ENCODE results near the gene TUNAR.

TUNAR gene

DNA sequence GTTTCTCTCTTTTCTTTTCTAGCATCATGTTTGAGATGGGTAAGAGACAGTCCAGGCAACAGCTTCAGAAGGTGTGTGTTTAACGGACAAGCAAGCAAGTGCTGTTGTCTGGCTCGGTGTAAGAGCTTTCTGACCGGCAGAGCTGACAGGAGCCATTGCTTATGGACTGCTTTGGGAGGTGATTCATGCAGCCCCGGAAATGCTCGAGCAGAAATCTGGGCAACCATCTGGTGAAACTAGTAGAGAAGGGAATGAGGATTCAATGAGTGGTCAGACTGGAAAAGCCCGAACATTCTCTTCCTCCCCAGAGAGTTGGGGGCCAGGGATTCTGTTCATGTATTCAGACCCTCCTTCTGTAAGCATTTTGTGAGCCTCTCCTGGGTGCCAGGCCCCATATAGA is 24.4 kb downstream of the TUNAR start:
- DNase-seq (ENCODE audit: insufficient read length, low spot score) (no peak), FAIRE-seq (no peak)
- no peak for TF ChIP-seq PAX5 (IDR thresholded peaks at IDR 0.05; ENCODE audit: insufficient read depth, low read length, severe bottlenecking)
- TF ChIP-seq SPI1 (IDR thresholded peaks at IDR 0.05; ENCODE audit: low read depth, low read length), result no peak
- TF ChIP-seq POU2F2 (IDR thresholded peaks at IDR 0.05; ENCODE audit: low read depth, low read length), result no peak
- TF ChIP-seq POLR2A (IDR thresholded peaks at IDR 0.05; ENCODE audit: low read depth, low read length), result no peak
- TF ChIP-seq TAF1 (IDR thresholded peaks at IDR 0.05; ENCODE audit: low read depth, low read length), result no peak
- TF ChIP-seq POLR2AphosphoS5 (IDR thresholded peaks at IDR 0.05; ENCODE audit: low read depth, low read length), result no peak

DNA sequence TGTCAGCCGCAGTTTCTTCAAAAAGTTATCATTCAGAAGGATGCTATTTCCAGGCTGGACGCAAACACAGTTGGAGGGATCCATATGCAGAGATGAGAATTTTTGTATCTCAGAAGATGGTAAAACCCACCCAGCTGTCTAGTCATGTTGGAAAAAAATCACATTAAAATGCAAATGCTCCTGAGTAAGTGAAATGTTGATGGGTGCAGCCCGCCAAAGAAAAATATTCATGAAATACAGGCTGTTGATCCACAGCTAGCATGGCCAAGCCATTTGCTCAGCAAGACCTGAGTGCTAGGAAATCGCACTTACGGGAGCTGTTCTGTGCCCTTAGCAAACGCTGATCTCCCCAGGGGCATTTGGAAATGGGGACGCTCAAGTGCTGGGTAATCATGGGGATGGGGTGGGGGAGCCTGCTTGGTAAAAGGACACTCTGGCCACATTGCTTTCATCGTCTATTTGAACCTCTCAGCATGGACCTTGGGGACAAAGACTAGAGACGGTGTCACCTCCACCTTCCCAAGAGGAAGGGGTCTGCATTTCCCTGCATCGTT is 25.7 kb downstream of the TUNAR start:
- FAIRE-seq, result no peak
- DNase-seq (ENCODE audit: insufficient read length, low spot score), result no peak

DNA sequence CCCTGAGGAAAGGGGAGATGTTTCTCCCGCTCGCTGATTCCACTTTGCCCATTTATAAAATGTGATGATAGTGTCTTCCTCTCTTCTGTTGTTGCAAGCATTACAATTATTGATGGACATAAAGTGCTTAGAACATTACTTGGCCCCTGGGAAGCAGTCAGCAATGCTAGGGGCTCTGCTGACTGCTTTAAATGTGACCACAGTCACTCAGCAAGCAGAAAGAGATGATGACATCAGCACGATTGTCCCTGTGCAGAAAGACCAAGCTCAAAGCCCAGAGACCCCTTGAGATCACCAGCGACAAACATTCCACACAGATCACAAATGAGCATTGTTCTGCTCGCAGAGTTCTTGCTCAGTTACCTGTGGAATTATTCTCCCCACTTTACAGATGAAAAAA is 26.5 kb downstream of the TUNAR start:
- TF ChIP-seq POU2F2 (IDR thresholded peaks at IDR 0.05; ENCODE audit: low read depth, low read length) (no peak), POLR2A (IDR thresholded peaks at IDR 0.05; ENCODE audit: low read depth, low read length) (no peak), PAX5 (IDR thresholded peaks at IDR 0.05; ENCODE audit: insufficient read depth, low read length, severe bottlenecking) (no peak), SPI1 (IDR thresholded peaks at IDR 0.05; ENCODE audit: low read depth, low read length) (no peak), TAF1 (IDR thresholded peaks at IDR 0.05; ENCODE audit: low read depth, low read length) (no peak), POLR2AphosphoS5 (IDR thresholded peaks at IDR 0.05; ENCODE audit: low read depth, low read length) (no peak)
- DNase-seq (ENCODE audit: insufficient read length, low spot score) (no peak), FAIRE-seq (no peak)

More for the DNA sequence above, 25.7 kb downstream of the TUNAR start:
- TF ChIP-seq POLR2AphosphoS5 (IDR thresholded peaks at IDR 0.05; ENCODE audit: low read depth, low read length) (no peak), TAF1 (IDR thresholded peaks at IDR 0.05; ENCODE audit: low read depth, low read length) (no peak), POU2F2 (IDR thresholded peaks at IDR 0.05; ENCODE audit: low read depth, low read length) (no peak), SPI1 (IDR thresholded peaks at IDR 0.05; ENCODE audit: low read depth, low read length) (no peak), PAX5 (IDR thresholded peaks at IDR 0.05; ENCODE audit: insufficient read depth, low read length, severe bottlenecking) (no peak), POLR2A (IDR thresholded peaks at IDR 0.05; ENCODE audit: low read depth, low read length) (no peak)

DNA sequence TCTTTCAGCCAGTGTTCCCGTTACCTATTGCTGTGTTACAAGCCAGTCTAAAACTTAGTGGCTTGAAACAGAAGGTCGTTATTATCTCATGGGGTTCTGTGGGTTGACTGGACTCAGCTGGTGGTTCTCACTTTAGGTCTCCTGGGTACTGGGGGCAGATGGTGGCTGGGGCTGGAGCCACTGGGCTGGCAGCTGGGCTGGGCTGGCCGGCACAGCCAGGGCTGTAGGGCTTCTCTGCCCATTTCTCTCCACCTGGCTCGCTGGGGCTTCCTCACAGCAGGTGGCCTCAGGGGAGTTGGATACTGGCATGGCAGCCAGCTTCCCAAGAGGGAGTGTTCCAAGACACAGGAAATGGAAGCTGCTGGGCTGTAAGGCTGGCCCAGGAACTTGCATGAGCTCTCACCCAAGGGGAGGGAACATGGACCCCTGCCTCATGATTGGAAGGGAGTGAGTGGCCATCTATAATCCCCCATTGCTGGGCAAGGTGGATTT is 27.0 kb downstream of the TUNAR start:
- DNase-seq (ENCODE audit: insufficient read length, low spot score) (no peak), FAIRE-seq (no peak)
- no peak for TF ChIP-seq POLR2AphosphoS5 (IDR thresholded peaks at IDR 0.05; ENCODE audit: low read depth, low read length)

DNA sequence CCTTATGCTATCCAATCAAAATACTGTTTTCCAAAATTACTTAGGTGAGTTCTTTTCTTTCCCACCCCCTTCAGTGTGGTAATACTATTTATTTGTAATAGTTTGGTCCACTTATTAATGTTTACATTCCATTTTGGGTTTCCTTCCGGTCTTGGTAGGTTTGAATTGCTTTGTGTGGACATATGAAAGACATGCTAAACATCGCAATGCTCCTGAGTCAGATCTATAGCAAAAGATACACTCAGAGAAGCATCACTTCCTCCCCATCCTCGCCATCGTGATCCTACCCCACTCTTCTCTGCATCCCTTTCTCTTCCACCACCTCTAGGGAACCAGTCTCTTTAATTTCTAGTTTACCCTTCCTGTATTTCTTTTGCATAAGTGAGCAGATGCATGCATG is 30.0 kb downstream of the TUNAR start:
- DNase-seq (ENCODE audit: insufficient read length, low spot score) (no peak), FAIRE-seq (no peak)

DNA sequence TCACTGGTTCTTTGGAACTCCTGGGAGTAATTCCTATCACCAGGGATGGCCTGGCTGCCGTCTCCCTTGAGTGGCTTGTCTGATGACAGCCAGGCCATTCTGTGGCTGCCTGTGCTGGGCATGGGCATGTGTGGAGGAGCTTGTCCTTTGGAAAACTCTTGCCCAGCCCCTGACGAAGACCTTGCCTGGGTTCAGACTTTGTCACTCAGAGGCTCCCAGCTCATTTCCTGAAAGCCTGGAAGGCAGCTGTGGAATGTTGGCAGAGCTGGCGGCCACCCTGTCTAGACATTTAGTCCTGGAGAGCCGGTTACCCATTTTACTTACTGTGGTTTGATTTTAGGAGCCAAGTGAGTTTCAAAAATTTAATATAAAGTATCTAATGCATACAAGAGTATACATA is 34.0 kb downstream of the TUNAR start:
- DNase-seq (ENCODE audit: insufficient read length, low spot score), result no peak
- FAIRE-seq, result no peak

More for the DNA sequence above, 30.0 kb downstream of the TUNAR start:
- TF ChIP-seq TAF1 (IDR thresholded peaks at IDR 0.05; ENCODE audit: low read depth, low read length) (no peak), PAX5 (IDR thresholded peaks at IDR 0.05; ENCODE audit: insufficient read depth, low read length, severe bottlenecking) (no peak), POU2F2 (IDR thresholded peaks at IDR 0.05; ENCODE audit: low read depth, low read length) (no peak), SPI1 (IDR thresholded peaks at IDR 0.05; ENCODE audit: low read depth, low read length) (no peak), POLR2A (IDR thresholded peaks at IDR 0.05; ENCODE audit: low read depth, low read length) (no peak), POLR2AphosphoS5 (IDR thresholded peaks at IDR 0.05; ENCODE audit: low read depth, low read length) (no peak)

DNA sequence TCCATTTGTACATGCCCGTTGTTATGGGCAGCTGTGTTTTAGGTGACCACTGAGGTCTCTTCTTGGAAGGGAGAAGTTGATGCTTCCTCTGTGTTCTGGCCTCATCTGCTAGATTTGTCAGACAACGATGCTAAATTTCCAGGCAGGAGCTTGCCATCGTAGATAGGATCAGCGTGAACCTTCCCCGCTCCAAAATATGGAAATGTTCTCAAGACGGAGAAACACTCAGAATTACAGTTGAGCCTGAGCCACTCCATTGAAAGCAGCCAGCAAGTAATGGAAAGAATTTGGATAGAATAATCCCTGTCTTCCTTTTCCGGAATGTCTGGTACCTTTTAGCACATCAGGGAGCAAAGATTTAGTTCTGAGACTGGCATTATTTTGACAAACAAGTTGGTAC is 34.8 kb downstream of the TUNAR start:
- no peak for TF ChIP-seq POU2F2 (IDR thresholded peaks at IDR 0.05; ENCODE audit: low read depth, low read length)
- TF ChIP-seq TAF1 (IDR thresholded peaks at IDR 0.05; ENCODE audit: low read depth, low read length), result no peak
- TF ChIP-seq POLR2AphosphoS5 (IDR thresholded peaks at IDR 0.05; ENCODE audit: low read depth, low read length), result no peak
- TF ChIP-seq SPI1 (IDR thresholded peaks at IDR 0.05; ENCODE audit: low read depth, low read length), result no peak
- no peak for TF ChIP-seq POLR2A (IDR thresholded peaks at IDR 0.05; ENCODE audit: low read depth, low read length)
- no peak for TF ChIP-seq PAX5 (IDR thresholded peaks at IDR 0.05; ENCODE audit: insufficient read depth, low read length, severe bottlenecking)
- FAIRE-seq, result no peak

More for the DNA sequence above, 34.0 kb downstream of the TUNAR start:
- TF ChIP-seq SPI1 (IDR thresholded peaks at IDR 0.05; ENCODE audit: low read depth, low read length), result no peak
- TF ChIP-seq PAX5 (IDR thresholded peaks at IDR 0.05; ENCODE audit: insufficient read depth, low read length, severe bottlenecking), result no peak
- no peak for TF ChIP-seq TAF1 (IDR thresholded peaks at IDR 0.05; ENCODE audit: low read depth, low read length)
- TF ChIP-seq POU2F2 (IDR thresholded peaks at IDR 0.05; ENCODE audit: low read depth, low read length), result no peak
- TF ChIP-seq POLR2AphosphoS5 (IDR thresholded peaks at IDR 0.05; ENCODE audit: low read depth, low read length), result no peak
- no peak for TF ChIP-seq POLR2A (IDR thresholded peaks at IDR 0.05; ENCODE audit: low read depth, low read length)

DNA sequence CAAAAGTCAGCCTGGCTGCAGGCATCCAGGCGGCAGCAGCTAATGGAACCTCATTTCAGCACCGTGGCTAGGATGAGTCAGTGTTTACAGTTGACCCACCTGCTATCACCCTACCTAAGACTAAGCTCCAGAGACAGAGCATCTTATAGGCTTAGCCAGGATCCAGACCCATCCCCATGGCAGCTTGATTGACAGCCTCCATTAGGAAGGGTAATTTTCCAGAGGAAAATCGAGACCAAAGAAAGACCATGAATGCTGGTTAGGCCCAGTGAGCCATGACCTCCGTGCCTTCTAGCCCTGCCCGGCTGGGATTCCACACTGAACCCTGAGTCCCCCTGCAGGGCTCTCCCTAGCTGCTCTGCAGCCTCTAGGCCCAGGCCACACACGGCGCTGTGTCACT is 38.7 kb downstream of the TUNAR start:
- DNase-seq (ENCODE audit: insufficient read length, low spot score), result no peak
- no peak for TF ChIP-seq PAX5 (IDR thresholded peaks at IDR 0.05; ENCODE audit: insufficient read depth, low read length, severe bottlenecking)
- no peak for TF ChIP-seq POU2F2 (IDR thresholded peaks at IDR 0.05; ENCODE audit: low read depth, low read length)
- no peak for TF ChIP-seq POLR2AphosphoS5 (IDR thresholded peaks at IDR 0.05; ENCODE audit: low read depth, low read length)
- TF ChIP-seq TAF1 (IDR thresholded peaks at IDR 0.05; ENCODE audit: low read depth, low read length), result no peak
- no peak for TF ChIP-seq SPI1 (IDR thresholded peaks at IDR 0.05; ENCODE audit: low read depth, low read length)
- TF ChIP-seq POLR2A (IDR thresholded peaks at IDR 0.05; ENCODE audit: low read depth, low read length), result no peak
- FAIRE-seq, result no peak

More for the DNA sequence above, 34.8 kb downstream of the TUNAR start:
- no peak for DNase-seq (ENCODE audit: insufficient read length, low spot score)

DNA sequence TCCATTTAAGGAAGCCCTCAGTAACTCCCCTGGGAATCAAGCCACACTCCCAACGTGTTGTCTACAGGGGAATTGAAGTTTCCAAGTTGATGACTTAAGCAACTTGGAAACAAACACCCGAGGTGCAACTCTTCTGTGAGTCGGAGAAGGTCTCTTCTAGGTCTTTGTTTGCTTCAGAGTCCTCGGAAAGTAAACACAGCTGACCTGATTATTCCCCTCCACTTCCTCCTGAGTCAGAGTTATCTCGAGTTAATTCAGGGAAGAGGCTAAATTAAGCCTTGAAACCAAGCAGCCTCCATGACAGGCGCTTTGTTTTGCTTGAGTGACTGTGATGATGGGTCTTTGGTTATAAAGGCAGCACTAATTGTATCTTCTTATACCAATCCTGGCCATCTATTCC is 41.8 kb downstream of the TUNAR start:
- no peak for DNase-seq (ENCODE audit: insufficient read length, low spot score)
- FAIRE-seq, result no peak
- TF ChIP-seq POLR2A (IDR thresholded peaks at IDR 0.05; ENCODE audit: low read depth, low read length), result no peak
- no peak for TF ChIP-seq SPI1 (IDR thresholded peaks at IDR 0.05; ENCODE audit: low read depth, low read length)
- no peak for TF ChIP-seq POU2F2 (IDR thresholded peaks at IDR 0.05; ENCODE audit: low read depth, low read length)
- no peak for TF ChIP-seq TAF1 (IDR thresholded peaks at IDR 0.05; ENCODE audit: low read depth, low read length)
- TF ChIP-seq POLR2AphosphoS5 (IDR thresholded peaks at IDR 0.05; ENCODE audit: low read depth, low read length), result no peak
- no peak for TF ChIP-seq PAX5 (IDR thresholded peaks at IDR 0.05; ENCODE audit: insufficient read depth, low read length, severe bottlenecking)

All from GM12891 (cell line).